ENCODE measurements around the gene PODXL. TPM values are rescaled to one million over a fixed set of nuclear protein-coding genes. Genes with fewer than 3 reads are reported as not detected.

PODXL gene
- total and polyA plus RNA-seq, 2 donors (not counting 1 experiment from before 2014, with no cell fraction given): 0.17 to 0.27 TPM

- Histone ChIP-seq H3K36me3 (ENCODE audit: control insufficient read depth, insufficient read depth, low read length) (no peaks in the 10 kb centered on the region), H3K9ac (ENCODE audit: insufficient read depth, low read length) (no peak overlapping the region), H3K27me3 (ENCODE audit: control insufficient read depth, insufficient read depth, low read length) (no peaks in the 10 kb centered on the region), H3K4me1 (ENCODE audit: control insufficient read depth, extremely low read depth, insufficient read depth, low read length) (no peaks in the 10 kb centered on the region), H4K20me1 (ENCODE audit: control insufficient read depth, extremely low read depth, insufficient read depth, low read length) (no peaks in the 10 kb centered on the region), H3K9me3 (ENCODE audit: control insufficient read depth, insufficient read depth, low read depth, low read length) (no peaks in the 10 kb centered on the region), H3K4me2 (ENCODE audit: extremely low read depth, insufficient read depth, low read length) (no peak overlapping the region), H3K79me2 (ENCODE audit: control insufficient read depth, insufficient read depth, low read length) (no peaks in the 10 kb centered on the region), H3K4me3 (replicated peaks in 1 of 4; ENCODE audit: control extremely low read depth in 1 of 4, insufficient read depth in 1 of 4, low read depth in 3 of 4, low read length in 4 of 4) (no peak overlapping the region), H3K27ac (ENCODE audit: insufficient read depth, low read length) (no peak overlapping the region), H2AFZ (ENCODE audit: low read length) (no peak overlapping the region)
- TF ChIP-seq CTCF (conservative IDR thresholded peaks at IDR 0.05 in 1 of 2, IDR thresholded peaks at IDR 0.05 in 1 of 2; ENCODE audit: low read depth in 1 of 2, low read length in 2 of 2) (no peak), EZH2 (IDR thresholded peaks at IDR 0.05; ENCODE audit: low read length, missing control alignments) (no peak)
- DNase-seq (ENCODE audit: low read depth in 2 of 2): no peak
These were observed 12.4 kb downstream of the PODXL start for GRCh38 chr7:131544021-131544420.

- Histone ChIP-seq H3K9ac (ENCODE audit: insufficient read depth, low read length) (no peak overlapping the region), H3K27ac (ENCODE audit: insufficient read depth, low read length) (no peak overlapping the region), H3K9me3 (ENCODE audit: control insufficient read depth, insufficient read depth, low read depth, low read length) (no peaks in the 10 kb centered on the region), H3K36me3 (ENCODE audit: control insufficient read depth, insufficient read depth, low read length) (no peaks in the 10 kb centered on the region), H3K27me3 (ENCODE audit: control insufficient read depth, insufficient read depth, low read length) (no peaks in the 10 kb centered on the region), H4K20me1 (ENCODE audit: control insufficient read depth, extremely low read depth, insufficient read depth, low read length) (no peaks in the 10 kb centered on the region), H3K4me2 (ENCODE audit: extremely low read depth, insufficient read depth, low read length) (no peak overlapping the region), H2AFZ (ENCODE audit: low read length) (no peak overlapping the region), H3K79me2 (ENCODE audit: control insufficient read depth, insufficient read depth, low read length) (no peaks in the 10 kb centered on the region), H3K4me1 (ENCODE audit: control insufficient read depth, extremely low read depth, insufficient read depth, low read length) (no peaks in the 10 kb centered on the region), H3K4me3 (replicated peaks in 1 of 4; ENCODE audit: control extremely low read depth in 1 of 4, insufficient read depth in 1 of 4, low read depth in 3 of 4, low read length in 4 of 4) (no peak overlapping the region)
- TF ChIP-seq EZH2 (IDR thresholded peaks at IDR 0.05; ENCODE audit: low read length, missing control alignments): no peak
- no peak for TF ChIP-seq CTCF (conservative IDR thresholded peaks at IDR 0.05 in 1 of 2, IDR thresholded peaks at IDR 0.05 in 1 of 2; ENCODE audit: low read depth in 1 of 2, low read length in 2 of 2)
- DNase-seq (ENCODE audit: low read depth in 2 of 2): no peak
These were observed 13.1 kb downstream of the PODXL start for GRCh38 chr7:131543298-131543697.

- no peaks in the 10 kb centered on the region for H4K20me1 ChIP-seq (ENCODE audit: control insufficient read depth, extremely low read depth, insufficient read depth, low read length)
- no peaks in the 10 kb centered on the region for H3K36me3 ChIP-seq (ENCODE audit: control insufficient read depth, insufficient read depth, low read length)
- H3K4me3 ChIP-seq (replicated peaks in 1 of 4; ENCODE audit: control extremely low read depth in 1 of 4, insufficient read depth in 1 of 4, low read depth in 3 of 4, low read length in 4 of 4): no peak overlapping the region
- no peak overlapping the region for H3K9ac ChIP-seq (ENCODE audit: insufficient read depth, low read length)
- no peak overlapping the region for H2AFZ ChIP-seq (ENCODE audit: low read length)
- no peak overlapping the region for H3K27ac ChIP-seq (ENCODE audit: insufficient read depth, low read length)
- H3K4me1 ChIP-seq (ENCODE audit: control insufficient read depth, extremely low read depth, insufficient read depth, low read length): no peaks in the 10 kb centered on the region
- no peak overlapping the region for H3K4me2 ChIP-seq (ENCODE audit: extremely low read depth, insufficient read depth, low read length)
- TF ChIP-seq CTCF (conservative IDR thresholded peaks at IDR 0.05 in 1 of 2, IDR thresholded peaks at IDR 0.05 in 1 of 2; ENCODE audit: low read depth in 1 of 2, low read length in 2 of 2): peak in 1 of 2 donors; percentile 17
- TF ChIP-seq EZH2 (IDR thresholded peaks at IDR 0.05; ENCODE audit: low read length, missing control alignments): no peak
- no peaks in the 10 kb centered on the region for H3K9me3 ChIP-seq (ENCODE audit: control insufficient read depth, insufficient read depth, low read depth, low read length)
- DNase-seq (ENCODE audit: low read depth in 2 of 2): no peak
- no peaks in the 10 kb centered on the region for H3K27me3 ChIP-seq (ENCODE audit: control insufficient read depth, insufficient read depth, low read length)
- H3K79me2 ChIP-seq (ENCODE audit: control insufficient read depth, insufficient read depth, low read length): no peaks in the 10 kb centered on the region
These were observed 15.8 kb downstream of the PODXL start for GRCh38 chr7:131540491-131541162.

All from fibroblast of lung (primary cell).